Measurements from ENCODE around the gene ATP6V1G3.

The ATP6V1G3 gene

DNA sequence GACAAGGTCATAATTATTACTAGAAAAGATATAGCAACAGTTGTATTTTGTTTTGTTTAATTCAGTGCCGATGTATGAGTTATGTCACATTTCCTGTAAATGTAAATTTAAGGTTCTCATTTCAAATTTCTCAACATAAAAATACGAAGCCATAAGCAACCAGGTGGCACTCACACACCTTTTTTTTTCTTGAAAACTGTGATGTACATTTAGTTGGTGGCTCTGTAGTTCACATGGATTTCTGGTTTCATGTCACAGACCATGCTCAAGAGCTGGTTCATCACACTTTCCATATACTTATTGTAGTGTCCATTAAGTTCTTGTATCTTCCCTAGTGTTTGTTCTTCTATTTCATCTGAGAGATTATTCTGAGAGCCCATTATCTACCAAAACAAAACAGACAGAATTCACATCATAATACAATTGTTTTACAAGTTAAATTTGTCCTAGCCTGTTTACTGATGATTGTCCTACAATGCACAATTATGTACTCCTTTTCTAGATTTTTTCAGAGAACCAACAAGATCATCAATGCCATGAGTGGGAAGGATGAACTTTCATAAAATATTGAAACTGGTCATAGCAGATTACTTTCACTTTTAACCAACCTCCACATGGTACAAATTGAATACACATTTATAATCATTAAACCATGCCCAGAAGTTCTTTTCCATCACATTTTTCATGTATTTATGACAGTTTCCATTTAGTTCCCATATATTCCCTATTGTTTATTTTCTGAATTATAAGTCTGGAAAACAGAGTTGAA lies 17.1 kb downstream of the ATP6V1G3 start:
- no peaks in the 10 kb centered on the region for H3K36me3 ChIP-seq (ENCODE audit: control insufficient read depth, insufficient read depth, low read length, severe bottlenecking)
- H3K4me3 ChIP-seq (ENCODE audit: low read length): no peak overlapping the region
- DNase-seq (ENCODE audit: low read depth): no peak
- no peak overlapping the region for H3K9ac ChIP-seq (ENCODE audit: low read length)
- H3K4me1 ChIP-seq (ENCODE audit: control insufficient read depth, insufficient read depth, low read length): peaks cover 6% of the 10 kb centered on the region
- H3K27me3 ChIP-seq (replicated peaks; ENCODE audit: control insufficient read depth, insufficient read depth, low read length): no peaks in the 10 kb centered on the region
- no peaks in the 10 kb centered on the region for H3K9me3 ChIP-seq (ENCODE audit: control insufficient read depth, low read length)

DNA sequence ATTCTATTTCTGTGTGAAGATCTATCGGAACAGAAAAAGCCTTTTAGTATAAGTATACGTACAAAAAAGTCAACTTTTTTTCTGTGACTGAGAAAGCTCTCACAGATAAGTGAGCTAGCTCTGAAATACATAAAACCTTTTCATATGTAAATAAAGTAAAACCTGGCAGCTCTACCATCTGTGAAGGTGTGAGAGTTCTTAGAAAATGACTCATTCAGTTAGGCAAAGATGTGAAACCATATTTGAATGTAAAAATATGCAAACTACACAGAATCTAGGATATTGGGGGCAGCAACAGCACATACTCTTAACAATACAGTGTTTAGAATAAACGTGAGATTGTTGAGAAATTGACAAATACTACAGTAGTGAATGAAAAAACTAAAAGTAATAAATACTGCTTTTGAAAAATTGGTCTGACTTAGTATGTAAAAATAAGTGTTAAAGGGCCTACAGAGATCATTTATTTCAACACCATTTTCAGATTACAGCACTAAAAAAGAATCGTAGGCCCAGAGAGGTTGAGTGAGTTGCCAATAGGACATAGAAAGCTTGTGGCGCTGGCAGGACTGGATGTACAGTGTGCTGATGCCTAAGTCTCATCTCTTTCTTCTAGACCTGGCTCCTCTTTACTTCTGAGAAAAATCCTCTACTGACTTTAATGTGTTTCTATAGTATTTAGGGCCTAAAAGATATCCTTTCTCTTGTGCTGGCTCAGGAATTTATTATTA lies 19.8 kb downstream of the ATP6V1G3 start:
- DNase-seq (ENCODE audit: low read depth): no peak
- no peaks in the 10 kb centered on the region for H3K27me3 ChIP-seq (replicated peaks; ENCODE audit: control insufficient read depth, insufficient read depth, low read length)
- no peaks in the 10 kb centered on the region for H3K9me3 ChIP-seq (ENCODE audit: control insufficient read depth, low read length)
- H3K4me1 ChIP-seq (ENCODE audit: control insufficient read depth, insufficient read depth, low read length): no peaks in the 10 kb centered on the region
- H3K36me3 ChIP-seq (ENCODE audit: control insufficient read depth, insufficient read depth, low read length, severe bottlenecking): no peaks in the 10 kb centered on the region
- H3K9ac ChIP-seq (ENCODE audit: low read length): no peak overlapping the region
- no peak overlapping the region for H3K4me3 ChIP-seq (ENCODE audit: low read length)

DNA sequence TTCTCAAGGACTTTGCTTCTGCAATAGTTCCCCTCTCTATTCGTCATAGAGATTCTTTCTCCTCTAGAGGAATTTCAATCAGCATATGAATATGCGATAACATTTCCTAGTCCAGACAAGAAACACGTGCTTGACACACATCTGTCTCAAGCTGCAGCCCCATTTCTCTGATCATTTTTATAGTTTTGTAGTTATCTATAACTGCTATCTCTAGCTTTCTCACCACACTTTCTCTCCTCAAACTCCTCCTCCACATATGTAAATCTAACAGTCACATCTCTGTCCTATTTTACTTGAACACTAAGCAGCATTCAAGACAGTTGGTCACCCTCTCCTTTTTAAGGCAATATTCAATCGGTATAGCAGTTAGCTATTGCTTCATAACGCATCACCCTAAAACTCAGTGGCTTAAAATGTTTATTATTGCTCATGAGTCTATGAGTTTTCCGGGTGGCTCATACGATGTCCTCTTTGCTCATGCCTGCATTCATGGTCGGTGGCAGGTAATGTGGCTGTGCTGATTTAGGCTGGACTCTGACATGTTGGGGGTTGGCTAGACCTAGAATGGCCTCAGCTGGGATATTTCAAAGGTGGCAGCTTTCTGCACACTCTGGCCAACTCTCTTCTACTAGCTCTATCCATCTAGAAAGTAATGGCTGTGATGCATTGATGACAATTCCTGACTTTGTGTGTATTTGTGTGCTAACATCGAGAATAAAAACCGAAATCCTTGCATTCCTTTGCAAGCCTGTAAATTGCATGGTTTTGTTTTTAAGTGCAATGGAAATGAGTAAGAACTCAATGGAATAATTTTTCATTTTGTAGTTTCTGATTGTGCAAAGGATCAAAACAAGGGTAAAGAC lies 20.6 kb downstream of the ATP6V1G3 start:
- H3K36me3 ChIP-seq (ENCODE audit: control insufficient read depth, insufficient read depth, low read length, severe bottlenecking): no peaks in the 10 kb centered on the region
- DNase-seq (ENCODE audit: low read depth): no peak
- H3K27me3 ChIP-seq (replicated peaks; ENCODE audit: control insufficient read depth, insufficient read depth, low read length): no peaks in the 10 kb centered on the region
- H3K4me3 ChIP-seq (ENCODE audit: low read length): no peak overlapping the region
- no peaks in the 10 kb centered on the region for H3K4me1 ChIP-seq (ENCODE audit: control insufficient read depth, insufficient read depth, low read length)
- no peak overlapping the region for H3K9ac ChIP-seq (ENCODE audit: low read length)
- no peaks in the 10 kb centered on the region for H3K9me3 ChIP-seq (ENCODE audit: control insufficient read depth, low read length)

DNA sequence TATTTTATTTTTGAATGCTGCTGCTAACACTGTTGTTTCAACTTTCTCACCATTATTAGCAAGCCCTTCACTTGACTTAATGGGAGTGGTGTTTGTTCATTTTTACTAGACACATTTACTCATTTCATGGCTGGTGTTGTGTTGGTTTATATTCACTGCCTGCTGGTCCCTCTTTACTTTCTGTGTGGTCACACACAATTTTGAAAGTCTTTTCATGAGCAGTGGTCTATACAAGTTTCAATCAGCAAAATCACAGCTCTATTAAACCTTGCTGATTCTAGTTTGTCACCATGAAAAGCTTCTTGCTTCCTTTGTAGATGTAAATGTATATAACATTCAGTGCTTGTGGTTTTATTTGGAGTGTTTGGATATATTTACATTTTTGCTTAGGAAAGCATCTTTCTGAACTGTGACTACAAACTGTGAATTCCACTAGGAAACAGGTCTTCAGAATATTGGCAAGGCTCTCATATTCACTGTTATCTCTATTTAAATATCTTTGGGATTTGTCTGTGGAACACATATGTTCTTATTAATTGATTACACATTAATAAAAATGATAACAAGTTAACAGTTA lies 22.8 kb downstream of the ATP6V1G3 start:
- H3K9me3 ChIP-seq (ENCODE audit: control insufficient read depth, low read length): no peaks in the 10 kb centered on the region
- no peaks in the 10 kb centered on the region for H3K4me1 ChIP-seq (ENCODE audit: control insufficient read depth, insufficient read depth, low read length)
- H3K36me3 ChIP-seq (ENCODE audit: control insufficient read depth, insufficient read depth, low read length, severe bottlenecking): no peaks in the 10 kb centered on the region
- DNase-seq (ENCODE audit: low read depth): no peak
- H3K27me3 ChIP-seq (replicated peaks; ENCODE audit: control insufficient read depth, insufficient read depth, low read length): no peaks in the 10 kb centered on the region
- no peak overlapping the region for H3K4me3 ChIP-seq (ENCODE audit: low read length)
- no peak overlapping the region for H3K9ac ChIP-seq (ENCODE audit: low read length)

DNA sequence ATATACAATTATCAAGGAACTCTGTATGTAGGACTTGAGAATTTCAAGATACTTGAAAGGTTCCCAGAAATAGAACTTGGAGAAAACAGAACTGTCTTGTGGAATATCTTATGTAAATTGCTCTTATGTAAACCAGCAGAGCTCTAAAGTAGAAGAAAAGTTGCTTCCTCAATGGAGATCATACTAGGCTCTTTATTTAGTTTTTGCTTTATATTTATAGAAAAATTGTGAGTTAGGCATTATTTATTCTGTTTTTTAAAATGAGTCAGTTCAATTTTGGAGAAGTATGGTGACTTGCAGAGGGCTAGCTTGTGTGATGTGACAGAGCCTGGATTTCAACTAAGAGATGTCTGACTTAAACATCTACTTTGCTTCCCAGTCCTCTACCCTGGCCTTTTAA lies 40.4 kb downstream of the ATP6V1G3 start:
- H3K9me3 ChIP-seq (ENCODE audit: control insufficient read depth, low read length): peaks cover 14% of the 10 kb centered on the region
- H3K36me3 ChIP-seq (ENCODE audit: control insufficient read depth, insufficient read depth, low read length, severe bottlenecking): no peaks in the 10 kb centered on the region
- no peak for DNase-seq (ENCODE audit: low read depth)
- H3K4me1 ChIP-seq (ENCODE audit: control insufficient read depth, insufficient read depth, low read length): peaks cover 26% of the 10 kb centered on the region
- H3K9ac ChIP-seq (ENCODE audit: low read length): no peak overlapping the region
- H3K27me3 ChIP-seq (replicated peaks; ENCODE audit: control insufficient read depth, insufficient read depth, low read length): no peaks in the 10 kb centered on the region
- H3K4me3 ChIP-seq (ENCODE audit: low read length): no peak overlapping the region

DNA sequence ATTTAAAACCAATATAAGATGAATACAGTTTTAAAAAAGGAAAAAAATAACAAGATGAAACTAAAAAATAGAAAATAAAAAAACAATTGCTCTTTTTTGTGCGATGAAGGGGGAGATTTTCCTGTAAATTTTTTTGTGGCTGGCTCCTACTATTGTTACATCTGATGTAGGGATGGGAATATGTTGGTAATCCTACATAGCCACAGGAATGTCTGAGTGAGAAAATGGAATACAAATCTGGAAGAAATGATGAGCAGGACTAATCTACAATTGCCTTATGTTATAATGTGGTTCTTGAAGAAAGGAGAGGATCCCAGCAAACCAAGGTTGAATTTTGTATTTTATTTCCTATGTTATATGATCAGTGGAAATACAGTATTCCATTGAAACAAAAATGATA lies 40.9 kb downstream of the ATP6V1G3 start:
- H3K4me1 ChIP-seq (ENCODE audit: control insufficient read depth, insufficient read depth, low read length): peaks cover 26% of the 10 kb centered on the region
- H3K27me3 ChIP-seq (replicated peaks; ENCODE audit: control insufficient read depth, insufficient read depth, low read length): no peaks in the 10 kb centered on the region
- no peak overlapping the region for H3K9ac ChIP-seq (ENCODE audit: low read length)
- no peak overlapping the region for H3K4me3 ChIP-seq (ENCODE audit: low read length)
- peaks cover 14% of the 10 kb centered on the region for H3K9me3 ChIP-seq (ENCODE audit: control insufficient read depth, low read length)
- peak; percentile 49 for DNase-seq (ENCODE audit: low read depth)
- H3K36me3 ChIP-seq (ENCODE audit: control insufficient read depth, insufficient read depth, low read length, severe bottlenecking): no peaks in the 10 kb centered on the region

DNA sequence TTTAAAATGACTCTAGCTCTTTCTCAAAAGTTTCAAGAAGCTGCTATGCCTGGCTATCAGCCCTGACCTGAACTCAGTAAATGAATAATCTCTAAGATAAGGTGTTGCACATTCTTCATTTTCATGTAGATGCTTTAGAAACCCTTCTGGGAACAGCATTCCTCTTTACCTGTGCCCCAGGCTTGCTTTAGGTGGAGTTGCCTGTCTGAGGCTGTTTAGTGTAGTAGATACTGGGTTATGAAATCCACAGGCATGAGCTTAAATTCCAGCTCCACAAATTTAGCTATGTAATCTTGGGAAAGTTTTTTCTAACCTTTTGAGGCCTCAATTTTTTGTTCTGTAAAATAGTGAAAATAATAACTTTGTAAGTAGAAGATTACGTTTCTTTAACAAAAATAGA lies 41.6 kb downstream of the ATP6V1G3 start:
- H3K9me3 ChIP-seq (ENCODE audit: control insufficient read depth, low read length): peaks cover 10% of the 10 kb centered on the region
- DNase-seq (ENCODE audit: low read depth): peak; percentile 46
- no peaks in the 10 kb centered on the region for H3K36me3 ChIP-seq (ENCODE audit: control insufficient read depth, insufficient read depth, low read length, severe bottlenecking)

DNA sequence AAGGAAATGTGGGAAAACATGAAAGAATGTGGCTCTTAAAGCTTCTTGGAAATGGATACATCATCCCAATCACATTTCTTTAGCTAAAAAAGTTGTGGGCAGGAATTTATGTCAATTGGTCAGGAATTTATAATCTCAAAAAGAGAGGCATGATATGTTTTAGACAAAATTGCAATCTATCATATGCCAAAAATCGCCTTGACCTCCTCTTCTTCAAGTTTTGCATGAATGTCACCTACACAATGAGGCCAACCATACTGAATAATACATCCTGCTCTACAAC lies 42.4 kb downstream of the ATP6V1G3 start:
- H3K4me1 ChIP-seq (ENCODE audit: control insufficient read depth, insufficient read depth, low read length): peaks cover 35% of the 10 kb centered on the region
- H3K9ac ChIP-seq (ENCODE audit: low read length): no peak overlapping the region
- peaks cover 2% of the 10 kb centered on the region for H3K9me3 ChIP-seq (ENCODE audit: control insufficient read depth, low read length)
- DNase-seq (ENCODE audit: low read depth): no peak
- H3K27me3 ChIP-seq (replicated peaks; ENCODE audit: control insufficient read depth, insufficient read depth, low read length): no peaks in the 10 kb centered on the region
- no peak overlapping the region for H3K4me3 ChIP-seq (ENCODE audit: low read length)
- no peaks in the 10 kb centered on the region for H3K36me3 ChIP-seq (ENCODE audit: control insufficient read depth, insufficient read depth, low read length, severe bottlenecking)

More for the DNA sequence above, 41.6 kb downstream of the ATP6V1G3 start:
- Histone ChIP-seq H3K27me3 (replicated peaks; ENCODE audit: control insufficient read depth, insufficient read depth, low read length) (no peaks in the 10 kb centered on the region), H3K4me1 (ENCODE audit: control insufficient read depth, insufficient read depth, low read length) (peaks cover 26% of the 10 kb centered on the region), H3K4me3 (ENCODE audit: low read length) (no peak overlapping the region), H3K9ac (ENCODE audit: low read length) (no peak overlapping the region)

DNA sequence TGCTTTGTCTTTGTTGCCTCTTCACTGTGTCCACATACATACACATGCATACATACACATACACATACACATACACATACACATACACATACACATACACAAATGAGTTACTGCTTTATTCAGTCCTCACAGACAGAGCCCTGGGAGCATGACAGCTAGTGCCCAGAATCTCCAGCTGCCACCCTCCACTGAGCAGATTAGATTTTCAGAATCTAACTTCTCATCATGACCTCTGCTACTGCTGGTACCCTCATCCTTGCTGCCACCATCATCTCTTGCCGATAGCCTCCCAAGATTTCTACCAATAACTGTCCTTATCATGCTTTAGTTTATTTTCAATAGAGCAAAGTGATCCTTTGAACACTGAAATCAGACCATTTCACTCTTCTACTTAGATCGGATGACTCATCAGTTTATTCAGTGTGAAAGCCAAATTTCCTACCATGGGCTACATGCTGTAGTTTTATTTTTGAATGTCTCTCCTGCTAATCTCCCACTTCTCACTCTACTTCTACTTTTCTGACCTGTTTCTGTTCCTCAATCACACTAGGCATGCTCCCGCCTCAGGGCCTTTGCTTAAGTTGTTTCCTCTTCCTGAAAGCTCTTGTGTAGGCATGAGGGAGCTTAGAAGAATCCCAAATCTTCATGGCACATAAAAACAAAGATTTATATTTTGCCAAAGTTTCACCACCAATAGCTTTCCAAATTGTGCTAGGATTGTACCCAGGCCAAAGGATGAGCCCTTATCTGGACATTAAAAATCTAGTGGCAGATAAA lies 43.0 kb downstream of the ATP6V1G3 start:
- DNase-seq (ENCODE audit: low read depth): peak; percentile 67
- Histone ChIP-seq H3K9ac (ENCODE audit: low read length) (no peak overlapping the region), H3K4me3 (ENCODE audit: low read length) (no peak overlapping the region), H3K36me3 (ENCODE audit: control insufficient read depth, insufficient read depth, low read length, severe bottlenecking) (no peaks in the 10 kb centered on the region), H3K4me1 (ENCODE audit: control insufficient read depth, insufficient read depth, low read length) (peaks cover 36% of the 10 kb centered on the region), H3K9me3 (ENCODE audit: control insufficient read depth, low read length) (no peaks in the 10 kb centered on the region), H3K27me3 (replicated peaks; ENCODE audit: control insufficient read depth, insufficient read depth, low read length) (no peaks in the 10 kb centered on the region)

DNA sequence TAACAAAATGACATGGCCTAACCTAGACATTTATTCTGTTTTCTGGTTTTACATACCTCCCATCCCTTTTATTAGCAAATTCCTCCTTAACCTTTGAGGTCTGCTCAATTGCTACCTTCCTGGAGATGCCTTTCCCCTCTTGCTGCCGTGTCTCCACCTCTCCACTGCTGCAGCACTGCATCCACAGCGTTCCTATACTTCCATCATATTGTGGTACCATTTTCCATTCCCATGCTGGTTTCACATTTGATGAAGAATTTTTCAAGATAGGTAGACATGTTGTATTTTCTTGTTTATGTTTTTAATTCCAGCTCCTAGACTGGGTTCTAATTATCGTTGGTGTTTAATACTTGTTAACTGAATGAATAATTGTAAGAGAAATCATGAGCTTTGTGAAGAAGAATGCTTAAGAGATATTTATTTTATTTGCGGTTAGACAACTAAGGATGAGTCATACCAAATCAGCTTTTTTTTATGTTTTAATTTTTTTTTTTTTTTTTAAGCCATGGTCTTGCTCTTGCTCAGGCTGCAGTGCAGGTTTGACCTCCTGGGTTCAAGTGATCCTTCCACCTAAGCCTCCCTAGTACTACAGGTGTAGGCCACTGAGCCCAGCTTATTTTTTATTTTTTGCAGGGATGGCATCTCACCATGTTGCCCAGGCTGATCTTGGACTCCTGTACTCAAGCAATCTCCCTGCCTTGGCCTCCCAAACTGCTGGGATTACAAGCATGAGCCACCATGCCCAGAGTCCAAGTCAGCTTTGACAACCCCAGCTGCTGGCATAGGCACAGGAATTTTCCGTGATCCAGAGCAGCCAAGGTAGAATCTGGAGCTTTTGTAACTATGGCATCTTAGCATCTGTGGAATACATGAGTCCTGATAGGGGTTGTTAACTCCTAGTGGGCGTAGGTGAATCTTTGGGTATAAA lies 44.0 kb downstream of the ATP6V1G3 start:
- Histone ChIP-seq H3K9ac (ENCODE audit: low read length) (no peak overlapping the region), H3K4me3 (ENCODE audit: low read length) (no peak overlapping the region), H3K36me3 (ENCODE audit: control insufficient read depth, insufficient read depth, low read length, severe bottlenecking) (no peaks in the 10 kb centered on the region), H3K4me1 (ENCODE audit: control insufficient read depth, insufficient read depth, low read length) (peaks cover 36% of the 10 kb centered on the region), H3K27me3 (replicated peaks; ENCODE audit: control insufficient read depth, insufficient read depth, low read length) (no peaks in the 10 kb centered on the region), H3K9me3 (ENCODE audit: control insufficient read depth, low read length) (no peaks in the 10 kb centered on the region)
- peak; percentile 68 for DNase-seq (ENCODE audit: low read depth)
